Esophagus muscularis mucosa (tissue), 4 donors: Measurements from ENCODE around the gene ESD.

ENCODE experiments used
- EP300 ChIP-seq: sonication (generic); formaldehyde crosslinking; IDR thresholded peaks from one replicate; pipeline ENCODE4 v1.6.1; 2017; ENCODE audit warnings: antibody characterized with exemption
- POLR2A ChIP-seq: fragments of 450-650 bp; IDR thresholded peaks from one replicate; pipeline ENCODE4 v1.6.1; 2017; ENCODE audit warnings: antibody characterized with exemption, moderate library complexity, mild to moderate bottlenecking, low read depth
- POLR2AphosphoS5 ChIP-seq, 2 donors: sonication (generic); formaldehyde crosslinking; IDR thresholded peaks; one replicate each; pipeline ENCODE4 v1.6.1; 2017; ENCODE audit warnings: antibody characterized with exemption in 2 of 2
- TF ChIP-seq, protein P1 (sequence below), 3 experiments: fragments of 200-600 bp in 2 of 3; fragments of 450-650 bp in 1 of 3; sonication (generic) in 2 of 3; IDR thresholded peaks; one replicate each; pipeline ENCODE4 v1.5.1; 2017 to 2019; ENCODE audit warnings: antibody characterized with exemption in 3 of 3, mild to moderate bottlenecking in 2 of 3, moderate library complexity in 1 of 3

DNA sequence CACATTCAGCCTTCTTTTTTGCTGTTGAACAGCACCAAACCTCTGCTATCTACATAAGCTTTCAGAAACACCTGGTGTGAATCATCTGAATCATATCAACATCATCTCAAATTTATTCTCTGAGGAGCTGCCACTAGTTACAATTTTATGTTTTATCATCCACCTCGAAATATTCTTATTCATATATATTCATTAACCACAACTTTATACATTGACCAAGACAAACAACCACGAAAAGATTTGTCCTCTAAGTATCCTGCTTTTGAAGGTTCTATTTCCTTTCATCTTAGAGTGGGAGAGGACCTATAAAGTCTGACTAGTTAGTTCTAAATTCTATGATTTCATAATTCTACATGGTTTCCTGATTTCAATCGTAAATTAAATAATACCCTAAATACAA, 18.9 kb downstream of the ESD start:
- TF ChIP-seq EP300 (no peak), POLR2AphosphoS5 (IDR thresholded peaks at IDR 0.05) (no peak), POLR2A (no peak)
- TF ChIP-seq, protein P1, sequence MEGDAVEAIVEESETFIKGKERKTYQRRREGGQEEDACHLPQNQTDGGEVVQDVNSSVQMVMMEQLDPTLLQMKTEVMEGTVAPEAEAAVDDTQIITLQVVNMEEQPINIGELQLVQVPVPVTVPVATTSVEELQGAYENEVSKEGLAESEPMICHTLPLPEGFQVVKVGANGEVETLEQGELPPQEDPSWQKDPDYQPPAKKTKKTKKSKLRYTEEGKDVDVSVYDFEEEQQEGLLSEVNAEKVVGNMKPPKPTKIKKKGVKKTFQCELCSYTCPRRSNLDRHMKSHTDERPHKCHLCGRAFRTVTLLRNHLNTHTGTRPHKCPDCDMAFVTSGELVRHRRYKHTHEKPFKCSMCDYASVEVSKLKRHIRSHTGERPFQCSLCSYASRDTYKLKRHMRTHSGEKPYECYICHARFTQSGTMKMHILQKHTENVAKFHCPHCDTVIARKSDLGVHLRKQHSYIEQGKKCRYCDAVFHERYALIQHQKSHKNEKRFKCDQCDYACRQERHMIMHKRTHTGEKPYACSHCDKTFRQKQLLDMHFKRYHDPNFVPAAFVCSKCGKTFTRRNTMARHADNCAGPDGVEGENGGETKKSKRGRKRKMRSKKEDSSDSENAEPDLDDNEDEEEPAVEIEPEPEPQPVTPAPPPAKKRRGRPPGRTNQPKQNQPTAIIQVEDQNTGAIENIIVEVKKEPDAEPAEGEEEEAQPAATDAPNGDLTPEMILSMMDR (IDR thresholded peaks at IDR 0.05) = no peak
